Activated naive CD8-positive, alpha-beta T cell (primary cell): ENCODE results near the gene ELL2.

ENCODE experiments used
- H3K27ac Mint-ChIP-seq: one replicate; pipeline ENCODE4 v1.8.0; 2021; ENCODE audit warnings: mixed read lengths
- H3K27me3 Mint-ChIP-seq: one replicate; pipeline ENCODE4 v1.8.0; 2021; ENCODE audit warnings: mixed read lengths
- H3K36me3 Mint-ChIP-seq: one replicate; pipeline ENCODE4 v1.8.0; 2021; ENCODE audit warnings: mixed read lengths
- H3K4me1 Mint-ChIP-seq: one replicate; pipeline ENCODE4 v1.8.0; 2021; ENCODE audit warnings: low read depth, mixed read lengths
- H3K4me3 Mint-ChIP-seq: one replicate; pipeline ENCODE4 v1.8.0; 2021; ENCODE audit warnings: mild to moderate bottlenecking, mixed read lengths
- H3K9me3 Mint-ChIP-seq: one replicate; pipeline ENCODE4 v1.8.0; 2021; ENCODE audit warnings: low read depth, mixed read lengths

ELL2 gene

DNA sequence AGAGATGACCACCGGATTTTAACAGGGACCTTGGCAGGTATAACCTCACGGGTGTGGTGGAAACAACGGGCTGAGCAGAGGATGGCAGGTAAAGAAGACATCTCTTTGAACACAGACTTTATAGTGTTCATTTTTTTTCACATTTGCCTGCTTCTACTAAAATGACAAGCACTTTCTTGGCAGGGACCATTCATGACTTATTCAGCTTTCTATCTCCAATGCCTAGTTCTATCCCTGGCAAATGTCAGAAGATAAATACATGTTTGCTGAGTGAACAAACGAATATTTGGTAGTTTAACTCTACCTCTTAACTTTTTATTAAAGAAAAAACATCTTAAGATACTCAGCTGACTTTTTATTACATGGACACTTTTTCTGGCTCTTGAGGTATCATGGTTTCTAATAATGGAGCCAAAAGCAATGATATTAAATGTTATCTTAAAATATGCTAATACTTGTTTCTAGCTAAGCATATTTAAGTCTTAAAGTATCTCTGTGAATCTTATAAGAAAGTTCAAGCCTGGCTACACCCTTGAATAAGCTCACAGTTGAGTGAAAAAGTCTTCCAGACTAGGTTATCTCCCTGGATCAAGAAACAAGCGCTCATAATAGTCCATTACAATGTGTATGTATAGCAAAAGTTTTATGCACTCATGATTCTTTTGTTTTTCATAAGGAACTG lies 8.5 kb downstream of the ELL2 start:
- Mint-ChIP-seq H3K9me3 (no peaks in the 10 kb centered on the region), H3K4me3 (no peak overlapping the region), H3K36me3 (peaks cover 19% of the 10 kb centered on the region), H3K27me3 (no peaks in the 10 kb centered on the region), H3K27ac (no peak overlapping the region), H3K4me1 (peaks cover 29% of the 10 kb centered on the region)

DNA sequence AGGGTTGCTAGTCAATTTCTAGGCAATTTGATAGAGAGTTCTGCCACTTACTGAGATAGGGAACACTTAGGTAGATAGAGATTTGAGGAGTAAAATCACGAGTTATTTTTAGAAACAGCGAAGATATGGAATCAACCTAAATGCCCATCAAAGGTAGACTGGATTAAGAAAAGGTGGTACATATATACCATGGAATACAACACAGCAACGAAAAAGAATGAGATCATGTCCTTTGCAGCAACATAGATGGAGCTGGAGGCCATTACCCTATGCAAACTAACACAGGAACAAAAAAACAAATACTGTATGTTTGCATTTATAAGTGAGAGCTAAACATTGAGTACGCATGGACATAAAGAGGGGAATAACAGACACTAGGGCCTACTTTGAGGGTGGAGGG lies 9.7 kb downstream of the ELL2 start:
- Mint-ChIP-seq H3K27ac (no peak overlapping the region), H3K27me3 (no peaks in the 10 kb centered on the region), H3K4me1 (peaks cover 23% of the 10 kb centered on the region), H3K36me3 (peaks cover 22% of the 10 kb centered on the region), H3K9me3 (no peaks in the 10 kb centered on the region), H3K4me3 (no peak overlapping the region)

DNA sequence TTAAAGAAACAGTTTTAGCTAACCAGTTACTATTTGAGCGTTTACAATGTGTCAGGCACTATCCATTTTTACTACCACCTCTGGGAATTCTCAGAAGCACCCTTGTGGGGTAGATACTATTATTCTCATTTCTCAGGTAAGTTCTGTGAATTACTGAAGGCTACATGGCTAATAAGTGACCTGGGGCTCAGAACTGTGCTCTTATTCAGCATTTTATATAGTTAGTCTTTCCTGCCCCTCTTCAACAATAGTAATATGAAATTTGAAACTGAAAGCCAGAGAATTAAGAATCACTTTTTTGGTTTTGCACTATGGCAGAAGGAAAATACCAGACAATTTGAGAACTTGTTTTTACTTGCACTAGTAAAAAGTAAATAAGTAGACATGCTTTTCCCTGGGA lies 11.8 kb downstream of the ELL2 start:
- Mint-ChIP-seq H3K4me3 (no peak overlapping the region), H3K36me3 (peaks cover 38% of the 10 kb centered on the region)

GRCh38 chr5:95948631-95949030 lies 13.0 kb downstream of the ELL2 start:
- Mint-ChIP-seq H3K36me3 (peaks cover 35% of the 10 kb centered on the region), H3K4me1 (peaks cover 32% of the 10 kb centered on the region), H3K9me3 (peaks cover 5% of the 10 kb centered on the region), H3K27me3 (no peaks in the 10 kb centered on the region), H3K27ac (no peak overlapping the region), H3K4me3 (no peak overlapping the region)

More for the DNA sequence above, 11.8 kb downstream of the ELL2 start:
- Mint-ChIP-seq H3K4me1 (peaks cover 32% of the 10 kb centered on the region), H3K9me3 (peaks cover 5% of the 10 kb centered on the region), H3K27me3 (no peaks in the 10 kb centered on the region), H3K27ac (no peak overlapping the region)

DNA sequence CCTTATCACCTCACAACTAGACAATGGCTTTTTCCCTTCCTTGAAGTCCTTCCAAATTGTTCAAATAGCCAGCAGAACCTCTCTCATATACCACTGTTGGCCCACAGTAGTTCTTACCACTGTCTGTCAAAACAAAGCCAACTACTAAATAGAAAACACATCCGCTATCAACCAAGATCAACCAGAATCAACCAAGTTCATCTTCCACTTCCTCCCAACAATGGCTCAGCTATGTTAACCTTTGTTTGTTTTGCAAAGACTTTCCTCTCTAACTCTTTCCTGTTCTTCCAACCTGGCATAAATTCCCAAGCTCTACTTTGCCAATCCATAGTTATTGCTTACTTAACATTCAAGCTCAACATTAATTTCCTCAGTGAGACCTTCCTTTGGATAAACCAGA lies 15.2 kb downstream of the ELL2 start:
- Mint-ChIP-seq H3K36me3 (peaks cover 25% of the 10 kb centered on the region), H3K4me3 (no peak overlapping the region), H3K9me3 (peaks cover 5% of the 10 kb centered on the region), H3K27ac (no peak overlapping the region), H3K4me1 (peaks cover 31% of the 10 kb centered on the region), H3K27me3 (no peaks in the 10 kb centered on the region)

- peaks cover 18% of the 10 kb centered on the region for H3K4me1 Mint-ChIP-seq
- peaks cover 5% of the 10 kb centered on the region for H3K9me3 Mint-ChIP-seq
- H3K36me3 Mint-ChIP-seq: peaks cover 29% of the 10 kb centered on the region
- H3K27ac Mint-ChIP-seq: no peak overlapping the region
- no peaks in the 10 kb centered on the region for H3K27me3 Mint-ChIP-seq
- no peak overlapping the region for H3K4me3 Mint-ChIP-seq
Observed at GRCh38 chr5:95942968-95943367, 18.7 kb downstream of the ELL2 start.

DNA sequence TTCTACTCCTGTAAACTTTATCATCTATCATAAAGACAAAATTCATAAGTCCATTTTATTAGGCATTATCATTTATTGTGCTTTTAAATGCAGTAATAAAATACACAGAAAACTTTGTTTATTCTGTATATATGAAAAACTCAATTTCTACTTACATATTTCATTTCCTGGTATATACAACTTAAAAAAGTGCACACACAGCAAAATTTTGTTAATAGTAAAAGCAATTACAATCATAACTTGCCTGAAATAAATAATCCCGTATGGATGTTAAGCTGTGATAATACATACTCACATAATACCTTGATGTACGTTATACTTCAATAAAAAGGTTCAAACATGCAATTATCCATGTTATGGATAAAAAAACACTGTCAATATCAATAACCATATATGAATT lies 19.2 kb downstream of the ELL2 start:
- Mint-ChIP-seq H3K36me3 (peaks cover 31% of the 10 kb centered on the region), H3K27me3 (no peaks in the 10 kb centered on the region), H3K4me3 (no peak overlapping the region), H3K27ac (no peak overlapping the region), H3K9me3 (peaks cover 5% of the 10 kb centered on the region), H3K4me1 (peaks cover 18% of the 10 kb centered on the region)

DNA sequence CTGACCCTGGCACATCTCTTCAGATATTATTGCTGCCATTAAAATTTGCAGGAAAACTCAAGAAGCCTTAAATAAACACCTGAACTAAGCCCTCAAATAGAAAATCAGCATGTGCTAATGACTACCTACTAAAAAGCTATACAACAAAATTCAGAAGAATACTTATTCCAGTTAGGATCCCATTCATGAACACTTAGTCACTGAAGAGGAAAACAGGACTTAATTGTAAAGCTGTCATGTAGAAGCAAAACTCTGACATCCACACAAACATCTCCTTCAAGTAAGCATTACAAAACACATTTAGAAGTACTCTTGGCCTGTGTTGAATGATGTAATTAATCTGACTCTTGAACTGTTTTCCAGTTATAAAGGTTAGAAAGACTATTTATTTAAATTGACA lies 19.9 kb downstream of the ELL2 start:
- peaks cover 16% of the 10 kb centered on the region for H3K4me1 Mint-ChIP-seq
- H3K4me3 Mint-ChIP-seq: no peak overlapping the region
- H3K36me3 Mint-ChIP-seq: peaks cover 28% of the 10 kb centered on the region
- H3K9me3 Mint-ChIP-seq: peaks cover 5% of the 10 kb centered on the region
- H3K27ac Mint-ChIP-seq: no peak overlapping the region
- H3K27me3 Mint-ChIP-seq: no peaks in the 10 kb centered on the region

- Mint-ChIP-seq H3K9me3 (no peaks in the 10 kb centered on the region), H3K27ac (no peak overlapping the region), H3K27me3 (no peaks in the 10 kb centered on the region), H3K4me3 (no peak overlapping the region), H3K4me1 (peaks cover 11% of the 10 kb centered on the region), H3K36me3 (peaks cover 25% of the 10 kb centered on the region)
Observed at GRCh38 chr5:95940758-95941682, 20.6 kb downstream of the ELL2 start.

DNA sequence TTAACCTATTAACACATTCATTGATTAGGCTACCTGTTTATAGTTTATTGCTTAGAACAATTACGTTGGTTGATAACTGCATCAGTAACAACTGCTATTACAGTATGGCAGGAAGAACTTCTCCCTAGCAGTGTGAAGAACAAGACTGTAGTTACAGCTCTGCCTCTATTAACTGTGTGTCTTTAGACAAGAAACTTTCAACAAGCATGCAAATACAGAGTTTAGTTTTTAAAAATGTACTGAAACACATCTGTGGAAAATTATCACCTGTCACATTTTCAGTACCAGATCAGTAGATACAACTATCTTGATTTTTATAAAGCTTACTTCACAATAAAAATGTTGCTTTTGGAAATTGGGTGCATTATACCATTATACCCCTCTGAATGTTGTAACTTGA lies 22.2 kb downstream of the ELL2 start:
- H3K4me1 Mint-ChIP-seq: peaks cover 5% of the 10 kb centered on the region
- no peak overlapping the region for H3K27ac Mint-ChIP-seq
- H3K36me3 Mint-ChIP-seq: peaks cover 15% of the 10 kb centered on the region
- no peaks in the 10 kb centered on the region for H3K27me3 Mint-ChIP-seq
- no peak overlapping the region for H3K4me3 Mint-ChIP-seq
- H3K9me3 Mint-ChIP-seq: no peaks in the 10 kb centered on the region

DNA sequence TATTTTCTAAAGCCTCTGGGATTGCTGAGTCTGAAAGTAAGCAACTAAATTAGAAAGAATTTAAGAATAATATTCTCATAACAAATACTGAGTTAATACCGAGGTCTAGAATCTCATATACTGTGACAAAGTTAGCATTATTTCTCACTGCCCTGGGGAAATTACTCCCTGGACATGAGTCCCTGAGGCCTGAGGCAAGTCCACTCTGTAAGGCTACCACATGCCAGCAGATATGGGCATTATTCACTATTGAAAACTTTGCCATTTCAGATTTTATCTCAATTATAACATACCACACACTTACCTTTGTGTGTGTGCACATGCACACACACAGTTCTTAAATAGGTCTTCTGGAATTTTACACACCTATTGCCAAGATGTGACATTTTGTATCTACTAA lies 22.9 kb downstream of the ELL2 start:
- Mint-ChIP-seq H3K4me1 (peaks cover 5% of the 10 kb centered on the region), H3K27ac (no peak overlapping the region), H3K27me3 (no peaks in the 10 kb centered on the region), H3K9me3 (no peaks in the 10 kb centered on the region), H3K4me3 (no peak overlapping the region), H3K36me3 (peaks cover 15% of the 10 kb centered on the region)

- no peaks in the 10 kb centered on the region for H3K9me3 Mint-ChIP-seq
- peaks cover 15% of the 10 kb centered on the region for H3K36me3 Mint-ChIP-seq
- H3K4me1 Mint-ChIP-seq: peaks cover 5% of the 10 kb centered on the region
- no peak overlapping the region for H3K4me3 Mint-ChIP-seq
- H3K27me3 Mint-ChIP-seq: no peaks in the 10 kb centered on the region
- no peak overlapping the region for H3K27ac Mint-ChIP-seq
Observed at GRCh38 chr5:95938347-95938746, 23.3 kb downstream of the ELL2 start.

DNA sequence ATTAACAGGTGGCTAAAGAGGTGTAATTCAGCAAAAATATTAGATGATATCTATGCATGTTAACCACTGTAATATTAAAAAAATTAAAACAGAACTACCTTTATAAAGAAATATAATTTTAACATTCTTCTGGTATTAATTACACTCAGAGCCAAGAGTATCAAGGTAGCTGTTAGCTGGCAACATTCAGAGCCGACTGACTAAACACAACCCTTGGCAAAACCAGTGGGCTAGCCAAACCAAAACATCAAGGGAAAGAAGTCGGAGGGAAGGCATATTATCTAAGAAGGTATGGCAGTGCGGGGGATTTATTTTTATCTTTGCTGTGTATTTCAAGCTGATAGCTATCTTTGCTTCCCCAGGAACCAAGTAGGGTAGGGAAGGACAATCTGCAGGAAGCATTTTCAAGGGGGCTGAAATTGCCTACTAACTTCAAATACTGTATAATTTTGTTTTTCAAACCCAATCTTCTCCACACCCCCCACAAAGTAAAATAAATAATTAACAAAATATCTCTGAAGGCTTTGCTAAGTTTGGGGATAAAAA lies 24.0 kb downstream of the ELL2 start:
- no peaks in the 10 kb centered on the region for H3K27me3 Mint-ChIP-seq
- peaks cover 15% of the 10 kb centered on the region for H3K36me3 Mint-ChIP-seq
- no peaks in the 10 kb centered on the region for H3K9me3 Mint-ChIP-seq
- no peak overlapping the region for H3K27ac Mint-ChIP-seq
- H3K4me3 Mint-ChIP-seq: no peak overlapping the region
- H3K4me1 Mint-ChIP-seq: peaks cover 7% of the 10 kb centered on the region

DNA sequence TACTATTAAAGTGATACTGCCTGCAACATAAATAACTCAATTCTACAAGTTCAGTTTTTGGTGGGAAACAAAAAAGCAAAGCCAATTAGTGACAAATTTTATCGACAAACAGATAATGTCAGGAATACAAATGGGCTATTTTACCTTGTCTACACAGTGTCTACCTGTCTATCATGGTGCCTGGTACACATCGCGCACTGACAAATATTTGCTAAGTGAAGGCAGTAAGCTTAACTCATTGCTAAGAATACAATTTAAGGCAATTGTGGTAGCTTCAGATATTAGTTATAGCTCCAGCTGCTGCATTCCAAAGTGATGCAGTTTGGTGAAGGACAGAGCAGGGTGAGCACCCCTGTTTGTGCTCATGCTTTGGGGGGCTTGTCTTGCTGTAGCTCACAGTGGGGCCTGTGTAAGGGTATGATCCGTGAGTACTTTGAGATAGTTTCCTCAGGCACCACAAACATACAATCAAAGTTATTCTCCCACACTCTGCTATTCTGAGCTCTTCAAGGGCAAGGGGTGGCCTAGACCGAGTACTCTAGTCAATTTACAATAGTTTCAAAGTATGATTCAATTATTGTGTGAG lies 24.7 kb downstream of the ELL2 start:
- Mint-ChIP-seq H3K9me3 (no peaks in the 10 kb centered on the region), H3K27me3 (no peaks in the 10 kb centered on the region), H3K4me3 (no peak overlapping the region), H3K4me1 (peaks cover 7% of the 10 kb centered on the region), H3K36me3 (peaks cover 15% of the 10 kb centered on the region), H3K27ac (no peak overlapping the region)

- peaks cover 18% of the 10 kb centered on the region for H3K36me3 Mint-ChIP-seq
- H3K4me1 Mint-ChIP-seq: peaks cover 7% of the 10 kb centered on the region
- H3K27ac Mint-ChIP-seq: no peak overlapping the region
- H3K27me3 Mint-ChIP-seq: no peaks in the 10 kb centered on the region
- H3K9me3 Mint-ChIP-seq: no peaks in the 10 kb centered on the region
- H3K4me3 Mint-ChIP-seq: no peak overlapping the region
Observed at GRCh38 chr5:95935553-95936100, 26.0 kb downstream of the ELL2 start.
